HepG2 (cell line): ENCODE results near the gene JTB. TPM values are rescaled to one million over a fixed set of nuclear protein-coding genes. Genes with fewer than 3 reads are reported as not detected.

ENCODE experiments used
- CBX5 ChIP-seq: sonication (generic); formaldehyde crosslinking; IDR thresholded peaks from 2 replicates; pipeline ENCODE4 v1.4.0; 2020; ENCODE audit warnings: missing genetic modification reagents, borderline replicate concordance
- GABPB1 ChIP-seq: IDR thresholded peaks from 2 replicates; pipeline ENCODE4 v1.6.1; 2016; ENCODE audit warnings: mild to moderate bottlenecking, missing genetic modification reagents, moderate library complexity, missing compliant biosample characterization
- HNF4G ChIP-seq, 2 experiments: sonication (generic) in 1 of 2; formaldehyde crosslinking in 1 of 2; IDR thresholded peaks; 2 replicates each; pipeline versions ENCODE4 v1.4.0 to v1.6.1; 2011 to 2020; ENCODE audit warnings: borderline replicate concordance in 2 of 2, low read depth in 2 of 2, mild to moderate bottlenecking in 2 of 2, low read length in 1 of 2, missing genetic modification reagents in 1 of 2, moderate library complexity in 1 of 2
- IKZF1 ChIP-seq: fragments of 450-650 bp; IDR thresholded peaks from 2 replicates; pipeline ENCODE4 v1.7.1; 2016
- IKZF4 ChIP-seq: sonication (generic); formaldehyde crosslinking; IDR thresholded peaks from 2 replicates; pipeline ENCODE4 v1.5.1; 2020; ENCODE audit warnings: borderline replicate concordance, mild to moderate bottlenecking, low read depth, missing genetic modification reagents; ENCODE audit errors: not compliant biosample characterization
- MAF1 ChIP-seq: sonication (generic); formaldehyde crosslinking; IDR thresholded peaks from 2 replicates; pipeline ENCODE4 v1.5.0; 2020; ENCODE audit warnings: missing genetic modification reagents, borderline replicate concordance
- MTA3 ChIP-seq: sonication (generic); formaldehyde crosslinking; IDR thresholded peaks from 2 replicates; pipeline ENCODE4 v1.4.0; 2020; ENCODE audit warnings: missing genetic modification reagents
- NFE2L1 ChIP-seq: sonication (generic); formaldehyde crosslinking; IDR thresholded peaks from 2 replicates; pipeline ENCODE4 v1.4.0; 2020; ENCODE audit warnings: missing genetic modification reagents, mild to moderate bottlenecking, borderline replicate concordance
- RBM39 ChIP-seq: fragments of 200-400 bp; formaldehyde crosslinking; IDR thresholded peaks from one replicate; pipeline ENCODE4 v1.6.1; 2018; ENCODE audit warnings: antibody characterized with exemption, mild to moderate bottlenecking, low read depth, low read length; ENCODE audit not compliant: poor library complexity, severe bottlenecking
- TBP ChIP-seq: sonication (generic); formaldehyde crosslinking; IDR thresholded peaks from 2 replicates; pipeline ENCODE4 v1.5.0; 2020; ENCODE audit warnings: missing genetic modification reagents
- ZFP36L2 ChIP-seq: sonication (generic); formaldehyde crosslinking; IDR thresholded peaks from 2 replicates; pipeline ENCODE4 v1.4.0; 2020; ENCODE audit warnings: missing genetic modification reagents
- ZNF143 ChIP-seq: sonication (generic); formaldehyde crosslinking; IDR thresholded peaks from 2 replicates; pipeline ENCODE4 v1.4.0; 2020; ENCODE audit warnings: missing genetic modification reagents
- ZNF274 ChIP-seq: sonication (generic); formaldehyde crosslinking; IDR thresholded peaks from 2 replicates; pipeline ENCODE4 v1.5.1; 2020; ENCODE audit warnings: mild to moderate bottlenecking, missing genetic modification reagents
- ZNF326 ChIP-seq: sonication (generic); formaldehyde crosslinking; IDR thresholded peaks from 2 replicates; pipeline ENCODE4 v1.4.0; 2020; ENCODE audit warnings: missing genetic modification reagents, borderline replicate concordance
- ZNF773 ChIP-seq: sonication (generic); formaldehyde crosslinking; IDR thresholded peaks from 2 replicates; pipeline ENCODE4 v1.4.0; 2020; ENCODE audit warnings: missing genetic modification reagents, borderline replicate concordance
- ZNF878 ChIP-seq: sonication (generic); formaldehyde crosslinking; IDR thresholded peaks from 2 replicates; pipeline ENCODE4 v1.8.1; 2023; ENCODE audit warnings: mild to moderate bottlenecking, missing genetic modification reagents, moderate library complexity
- polyA plus RNA-seq, 8 experiments: library from polyadenylated mRNA; depleted of rRNA in 3 of 8; stranded (reverse) in 7 of 8; unstranded in 1 of 8; fragments of >200 nt; fragmentation: Illumina TruSeq in 4 of 8; extraction: Trizol in 4 of 8; gene quantifications; 2 replicates each; pipeline versions ENCODE4 v1.2.1 to v1.2.3, GENCODE V29; 2011 to 2016; ENCODE audit warnings: low read depth in 4 of 8, missing spikeins in 1 of 8, mixed read lengths in 1 of 8; ENCODE audit not compliant: insufficient read depth in 1 of 8
- total RNA-seq, 5 experiments: library from RNA; depleted of rRNA; stranded (reverse); fragments of >200 nt; fragmentation: Illumina TruSeq; extraction: Trizol; gene quantifications; 2 replicates each; pipeline ENCODE4 v1.2.3, GENCODE V29; 2016; ENCODE audit warnings: low read depth in 1 of 5
- TF ChIP-seq, protein P1 (sequence below): IDR thresholded peaks from 2 replicates; pipeline ENCODE4 v1.6.1; 2016; ENCODE audit warnings: low read depth
- TF ChIP-seq, protein P2 (sequence below): sonication (generic); formaldehyde crosslinking; IDR thresholded peaks from 2 replicates; pipeline ENCODE4 v1.8.1; 2023; ENCODE audit warnings: missing genetic modification reagents, inconsistent platforms, borderline replicate concordance
- TF ChIP-seq, protein P3 (sequence below): sonication (generic); formaldehyde crosslinking; IDR thresholded peaks from 2 replicates; pipeline ENCODE4 v1.9.0; 2021; ENCODE audit warnings: missing genetic modification reagents, mild to moderate bottlenecking, borderline replicate concordance
- TF ChIP-seq, protein P4 (sequence below), 2 experiments: sonication (generic) in 1 of 2; formaldehyde crosslinking in 1 of 2; IDR thresholded peaks; 2 replicates each; pipeline versions ENCODE4 v1.4.0 to v1.6.1; 2018 to 2020; ENCODE audit warnings: missing genetic modification reagents in 2 of 2, borderline replicate concordance in 1 of 2, low read depth in 1 of 2, mild to moderate bottlenecking in 1 of 2, missing biosample characterization in 1 of 2
- TF ChIP-seq, protein P5 (sequence below): sonication (generic); formaldehyde crosslinking; IDR thresholded peaks from 2 replicates; pipeline ENCODE4 v1.4.0; 2020; ENCODE audit warnings: missing genetic modification reagents, borderline replicate concordance

The JTB gene
- total and polyA plus RNA-seq, 2 of the 13 experiments (the other 11 are each of a cell fraction or from before 2014, with no cell fraction given): 96.7 to 99.2 TPM

DNA sequence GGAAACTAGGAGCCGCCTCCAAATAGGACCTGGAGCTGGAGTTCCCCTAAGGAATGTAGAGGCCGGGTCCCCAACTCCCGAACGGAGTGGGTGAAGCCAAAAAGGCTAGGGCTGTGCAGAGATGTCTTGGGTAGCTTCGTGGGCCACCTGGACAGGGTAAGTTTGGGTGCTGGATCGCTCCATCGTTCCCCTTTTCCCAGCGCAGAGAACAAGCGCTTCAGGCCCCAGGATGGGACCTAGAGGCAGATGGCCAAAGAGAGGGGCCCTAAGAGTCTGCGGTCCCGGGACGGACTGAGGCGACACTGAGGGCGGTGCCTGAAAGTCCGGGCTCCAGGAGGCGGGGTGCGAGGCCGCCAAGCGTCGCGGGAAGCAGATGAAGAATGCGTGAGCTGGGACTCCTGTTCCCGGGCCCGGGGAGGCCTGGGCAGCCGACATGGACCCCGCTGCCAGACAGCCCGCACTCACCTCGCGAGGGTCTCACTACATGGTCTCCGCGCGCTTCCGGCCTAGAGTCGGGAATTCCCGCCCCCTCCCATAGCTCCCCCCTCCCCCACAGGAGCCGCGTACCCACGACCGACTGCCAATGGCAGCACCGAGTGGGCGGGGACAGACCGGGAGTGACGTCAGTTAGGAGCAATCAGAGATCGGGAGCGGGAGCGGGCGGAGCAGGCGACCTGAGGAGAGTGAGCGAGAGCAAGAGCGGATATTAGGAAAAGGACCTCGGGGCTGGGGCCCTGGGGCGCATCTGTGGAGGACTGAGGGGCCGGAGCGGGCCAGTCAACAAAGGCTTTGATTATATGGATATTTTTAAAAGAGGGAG is 14.2 kb downstream of the JTB start, which contains the start of gene SLC39A1 (continued):
- TF ChIP-seq, protein P1, sequence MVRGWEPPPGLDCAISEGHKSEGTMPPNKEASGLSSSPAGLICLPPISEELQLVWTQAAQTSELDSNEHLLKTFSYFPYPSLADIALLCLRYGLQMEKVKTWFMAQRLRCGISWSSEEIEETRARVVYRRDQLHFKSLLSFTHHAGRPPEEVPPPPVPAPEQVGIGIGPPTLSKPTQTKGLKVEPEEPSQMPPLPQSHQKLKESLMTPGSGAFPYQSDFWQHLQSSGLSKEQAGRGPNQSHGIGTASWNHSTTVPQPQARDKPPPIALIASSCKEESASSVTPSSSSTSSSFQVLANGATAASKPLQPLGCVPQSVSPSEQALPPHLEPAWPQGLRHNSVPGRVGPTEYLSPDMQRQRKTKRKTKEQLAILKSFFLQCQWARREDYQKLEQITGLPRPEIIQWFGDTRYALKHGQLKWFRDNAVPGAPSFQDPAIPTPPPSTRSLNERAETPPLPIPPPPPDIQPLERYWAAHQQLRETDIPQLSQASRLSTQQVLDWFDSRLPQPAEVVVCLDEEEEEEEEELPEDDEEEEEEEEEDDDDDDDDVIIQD: no peak
- TF ChIP-seq ZFP36L2 (CRISPR knock-in tag): no peak
- TF ChIP-seq, protein P2, sequence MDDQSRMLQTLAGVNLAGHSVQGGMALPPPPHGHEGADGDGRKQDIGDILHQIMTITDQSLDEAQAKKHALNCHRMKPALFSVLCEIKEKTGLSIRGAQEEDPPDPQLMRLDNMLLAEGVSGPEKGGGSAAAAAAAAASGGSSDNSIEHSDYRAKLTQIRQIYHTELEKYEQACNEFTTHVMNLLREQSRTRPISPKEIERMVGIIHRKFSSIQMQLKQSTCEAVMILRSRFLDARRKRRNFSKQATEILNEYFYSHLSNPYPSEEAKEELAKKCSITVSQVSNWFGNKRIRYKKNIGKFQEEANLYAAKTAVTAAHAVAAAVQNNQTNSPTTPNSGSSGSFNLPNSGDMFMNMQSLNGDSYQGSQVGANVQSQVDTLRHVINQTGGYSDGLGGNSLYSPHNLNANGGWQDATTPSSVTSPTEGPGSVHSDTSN (CRISPR knock-in tag): no peak; the same call in 1 of the 2 replicates
- TF ChIP-seq, protein P3, sequence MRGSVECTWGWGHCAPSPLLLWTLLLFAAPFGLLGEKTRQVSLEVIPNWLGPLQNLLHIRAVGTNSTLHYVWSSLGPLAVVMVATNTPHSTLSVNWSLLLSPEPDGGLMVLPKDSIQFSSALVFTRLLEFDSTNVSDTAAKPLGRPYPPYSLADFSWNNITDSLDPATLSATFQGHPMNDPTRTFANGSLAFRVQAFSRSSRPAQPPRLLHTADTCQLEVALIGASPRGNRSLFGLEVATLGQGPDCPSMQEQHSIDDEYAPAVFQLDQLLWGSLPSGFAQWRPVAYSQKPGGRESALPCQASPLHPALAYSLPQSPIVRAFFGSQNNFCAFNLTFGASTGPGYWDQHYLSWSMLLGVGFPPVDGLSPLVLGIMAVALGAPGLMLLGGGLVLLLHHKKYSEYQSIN (CRISPR knock-in tag): no peak
- no peak for TF ChIP-seq TBP (CRISPR knock-in tag)
- no peak for TF ChIP-seq IKZF4
- 0 out of 2 replicates have a peak, but pooled peaks have one; percentile 23 for TF ChIP-seq ZNF143 (CRISPR knock-in tag)
- no peak for TF ChIP-seq ZNF274
- no peak for TF ChIP-seq RBM39
- no peak for TF ChIP-seq NFE2L1
- TF ChIP-seq, protein P4, sequence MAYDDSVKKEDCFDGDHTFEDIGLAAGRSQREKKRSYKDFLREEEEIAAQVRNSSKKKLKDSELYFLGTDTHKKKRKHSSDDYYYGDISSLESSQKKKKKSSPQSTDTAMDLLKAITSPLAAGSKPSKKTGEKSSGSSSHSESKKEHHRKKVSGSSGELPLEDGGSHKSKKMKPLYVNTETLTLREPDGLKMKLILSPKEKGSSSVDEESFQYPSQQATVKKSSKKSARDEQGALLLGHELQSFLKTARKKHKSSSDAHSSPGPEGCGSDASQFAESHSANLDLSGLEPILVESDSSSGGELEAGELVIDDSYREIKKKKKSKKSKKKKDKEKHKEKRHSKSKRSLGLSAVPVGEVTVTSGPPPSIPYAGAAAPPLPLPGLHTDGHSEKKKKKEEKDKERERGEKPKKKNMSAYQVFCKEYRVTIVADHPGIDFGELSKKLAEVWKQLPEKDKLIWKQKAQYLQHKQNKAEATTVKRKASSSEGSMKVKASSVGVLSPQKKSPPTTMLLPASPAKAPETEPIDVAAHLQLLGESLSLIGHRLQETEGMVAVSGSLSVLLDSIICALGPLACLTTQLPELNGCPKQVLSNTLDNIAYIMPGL (CRISPR knock-in tag; IDR thresholded peaks at IDR 0.05; ENCODE audit: borderline replicate concordance in 1 of 2, low read depth in 1 of 2): peak in 1 of 2 experiments; percentile 59; a peak in 3 of 4 replicates
- no peak for TF ChIP-seq ZNF773
- TF ChIP-seq MAF1 (CRISPR knock-in tag): 0 out of 2 replicates have a peak, but pooled peaks have one; percentile 59
- no peak for TF ChIP-seq IKZF1
- TF ChIP-seq MTA3 (CRISPR knock-in tag): no peak
- no peak for TF ChIP-seq ZNF326 (CRISPR knock-in tag)
- TF ChIP-seq, protein P5, sequence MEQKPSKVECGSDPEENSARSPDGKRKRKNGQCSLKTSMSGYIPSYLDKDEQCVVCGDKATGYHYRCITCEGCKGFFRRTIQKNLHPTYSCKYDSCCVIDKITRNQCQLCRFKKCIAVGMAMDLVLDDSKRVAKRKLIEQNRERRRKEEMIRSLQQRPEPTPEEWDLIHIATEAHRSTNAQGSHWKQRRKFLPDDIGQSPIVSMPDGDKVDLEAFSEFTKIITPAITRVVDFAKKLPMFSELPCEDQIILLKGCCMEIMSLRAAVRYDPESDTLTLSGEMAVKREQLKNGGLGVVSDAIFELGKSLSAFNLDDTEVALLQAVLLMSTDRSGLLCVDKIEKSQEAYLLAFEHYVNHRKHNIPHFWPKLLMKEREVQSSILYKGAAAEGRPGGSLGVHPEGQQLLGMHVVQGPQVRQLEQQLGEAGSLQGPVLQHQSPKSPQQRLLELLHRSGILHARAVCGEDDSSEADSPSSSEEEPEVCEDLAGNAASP (CRISPR knock-in tag): no peak
- TF ChIP-seq HNF4G (IDR thresholded peaks at IDR 0.05; ENCODE audit: borderline replicate concordance, low read depth, low read length): no peak
- TF ChIP-seq HNF4G (CRISPR knock-in tag; IDR thresholded peaks at IDR 0.05; ENCODE audit: borderline replicate concordance, low read depth): no peak
- TF ChIP-seq ZNF878 (CRISPR knock-in tag): no peak
- TF ChIP-seq GABPB1 (CRISPR knock-in tag): peak; percentile 90
- TF ChIP-seq CBX5: no peak; the same call in 1 of the 2 replicates
